ENCODE results near the gene PTGDR.
A peak's percentile ranks its signal among the peaks of the same experiment; 100 is the strongest.

Gene PTGDR

GRCh38 chr14:52310541-52310940 lies 43.0 kb downstream of the PTGDR start:
- DNase-seq (ENCODE audit: low read depth in 2 of 2) = no peak

GRCh38 chr14:52312931-52313355 lies 45.4 kb downstream of the PTGDR start:
- DNase-seq (ENCODE audit: low read depth in 2 of 2) = no peak

GRCh38 chr14:52313462-52313861 lies 46.0 kb downstream of the PTGDR start:
- DNase-seq (ENCODE audit: low read depth in 2 of 2) = no peak

- DNase-seq (ENCODE audit: low read depth in 2 of 2) = peak; percentile 72 to 74
Observed at GRCh38 chr14:52313903-52314594, 46.6 kb downstream of the PTGDR start, which contains the start of gene PTGER2. PTGER2 (plus strand) TSS chr14:52314312; CDS start chr14:52314549, 237 bp downstream.

GRCh38 chr14:52314595-52315354 lies 47.3 kb downstream of the PTGDR start:
- DNase-seq (ENCODE audit: low read depth in 2 of 2) = no peak

GRCh38 chr14:52315355-52315718 lies 47.8 kb downstream of the PTGDR start:
- no peak for DNase-seq (ENCODE audit: low read depth in 2 of 2)

GRCh38 chr14:52318062-52318461 lies 50.6 kb downstream of the PTGDR start:
- no peak for DNase-seq (ENCODE audit: low read depth in 2 of 2)

GRCh38 chr14:52318826-52319645 lies 51.5 kb downstream of the PTGDR start:
- no peak for DNase-seq (ENCODE audit: low read depth in 2 of 2)

- DNase-seq (ENCODE audit: low read depth in 2 of 2) = no peak
Observed at GRCh38 chr14:52319919-52320318, 52.4 kb downstream of the PTGDR start.

GRCh38 chr14:52325126-52325525 lies 57.6 kb downstream of the PTGDR start:
- DNase-seq (ENCODE audit: low read depth in 2 of 2) = no peak

- DNase-seq (ENCODE audit: low read depth in 2 of 2) = no peak
Observed at GRCh38 chr14:52325630-52326029, 58.1 kb downstream of the PTGDR start.

Measured in activated CD8-positive, alpha-beta memory T cell treated with anti-CD3 and anti-CD28 coated beads for 4 hours (primary cell).